Activated CD4-positive, alpha-beta T cell treated with anti-CD3 and anti-CD28 coated beads, Interleukin-2, amount 10 ng/mL, durations not matched to agents 7 days and 5 days (primary cell): ENCODE data around the gene KISS1R. TPM values are rescaled to one million over a fixed set of nuclear protein-coding genes. Genes with fewer than 3 reads are reported as not detected.
"Not testable (repeated sequence)": the region's sequence is repeated elsewhere in the genome, so short reads cannot be mapped to it uniquely, and the experiment has no call there.

Source experiments
- CTCF ChIA-PET: fragments of 350-600 bp; sonication (Branson Sonifier 250); formaldehyde crosslinking; loops from one replicate; lab custom pipeline; 2021; ENCODE audit warnings: antibody characterized with exemption; lab: Charles Lee
- POLR2A ChIA-PET: fragments of 350-600 bp; sonication (Branson Sonifier 250); formaldehyde crosslinking; loops from one replicate; lab custom pipeline; 2021; ENCODE audit warnings: antibody characterized with exemption; lab: Charles Lee
- DNase-seq: peaks from one replicate; pipeline ENCODE4 v3.0.0-alpha.2; 2020
- H3K27ac Mint-ChIP-seq: one replicate; pipeline ENCODE4 v1.8.0; 2021; ENCODE audit warnings: mild to moderate bottlenecking, moderate library complexity, mixed read lengths
- H3K27me3 Mint-ChIP-seq: one replicate; pipeline ENCODE4 v1.8.0; 2021; ENCODE audit warnings: mixed read lengths
- H3K36me3 Mint-ChIP-seq: one replicate; pipeline ENCODE4 v1.8.0; 2021; ENCODE audit warnings: low read depth, mixed read lengths
- H3K4me1 Mint-ChIP-seq: one replicate; pipeline ENCODE4 v1.8.0; 2021; ENCODE audit warnings: mixed read lengths
- H3K4me3 Mint-ChIP-seq: one replicate; pipeline ENCODE4 v1.8.0; 2021; ENCODE audit warnings: mild to moderate bottlenecking, moderate library complexity, mixed read lengths
- H3K9me3 Mint-ChIP-seq: one replicate; pipeline ENCODE4 v1.8.0; 2021; ENCODE audit warnings: mixed read lengths
- total RNA-seq, 2 experiments: library from RNA; stranded (reverse); gene quantifications; one replicate each; pipeline ENCODE4 v1.2.3, GENCODE V29; 2021

The KISS1R gene
- total RNA-seq, 2 experiments from 2014 or later: 0.72 to 1.1 TPM

DNA sequence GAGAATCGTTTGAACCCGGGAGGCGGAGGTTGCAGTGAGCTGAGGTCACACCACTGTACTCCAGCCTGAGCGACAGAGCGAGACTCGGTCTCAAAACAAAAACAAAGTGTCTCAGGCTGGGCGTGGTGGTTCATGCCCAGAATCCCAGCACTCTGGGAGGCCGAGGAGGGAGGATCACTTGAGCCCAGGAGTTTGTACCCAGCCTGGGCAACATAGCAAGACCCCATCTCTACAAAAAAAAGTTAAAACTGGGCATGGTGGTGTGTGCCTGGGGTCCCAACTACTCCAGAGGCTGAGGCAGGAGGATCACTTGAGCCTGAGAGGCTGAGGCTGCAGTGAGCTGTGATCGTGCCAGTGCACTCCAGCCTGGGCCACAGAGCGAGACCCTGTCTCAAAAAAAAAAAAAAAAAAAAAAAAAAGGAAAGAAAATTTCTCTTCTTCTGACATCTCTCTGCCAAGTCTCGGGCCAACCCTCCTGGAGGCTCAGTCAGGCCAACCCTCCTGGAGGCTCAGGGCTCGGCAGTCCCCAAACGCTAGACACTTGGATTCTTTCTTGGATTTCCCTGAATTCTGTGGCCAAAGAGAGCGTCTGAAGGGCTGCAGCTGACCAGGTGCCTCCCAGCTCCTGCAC, 35.0 kb downstream of the KISS1R start:
- H3K36me3 Mint-ChIP-seq: no peaks in the 10 kb centered on the region
- ChIA-PET POLR2A (no interaction called here), CTCF (interaction anchor here (0.7 kb wide), 1 partner anchor 56 kb away, joined by 3 read pairs; no protein-coding TSS in a partner anchor)
- H3K4me1 Mint-ChIP-seq: peaks cover 18% of the 10 kb centered on the region
- H3K4me3 Mint-ChIP-seq: no peak overlapping the region
- no peaks in the 10 kb centered on the region for H3K27me3 Mint-ChIP-seq
- no peak for DNase-seq
- H3K27ac Mint-ChIP-seq: no peak overlapping the region
- H3K9me3 Mint-ChIP-seq: no peaks in the 10 kb centered on the region

DNA sequence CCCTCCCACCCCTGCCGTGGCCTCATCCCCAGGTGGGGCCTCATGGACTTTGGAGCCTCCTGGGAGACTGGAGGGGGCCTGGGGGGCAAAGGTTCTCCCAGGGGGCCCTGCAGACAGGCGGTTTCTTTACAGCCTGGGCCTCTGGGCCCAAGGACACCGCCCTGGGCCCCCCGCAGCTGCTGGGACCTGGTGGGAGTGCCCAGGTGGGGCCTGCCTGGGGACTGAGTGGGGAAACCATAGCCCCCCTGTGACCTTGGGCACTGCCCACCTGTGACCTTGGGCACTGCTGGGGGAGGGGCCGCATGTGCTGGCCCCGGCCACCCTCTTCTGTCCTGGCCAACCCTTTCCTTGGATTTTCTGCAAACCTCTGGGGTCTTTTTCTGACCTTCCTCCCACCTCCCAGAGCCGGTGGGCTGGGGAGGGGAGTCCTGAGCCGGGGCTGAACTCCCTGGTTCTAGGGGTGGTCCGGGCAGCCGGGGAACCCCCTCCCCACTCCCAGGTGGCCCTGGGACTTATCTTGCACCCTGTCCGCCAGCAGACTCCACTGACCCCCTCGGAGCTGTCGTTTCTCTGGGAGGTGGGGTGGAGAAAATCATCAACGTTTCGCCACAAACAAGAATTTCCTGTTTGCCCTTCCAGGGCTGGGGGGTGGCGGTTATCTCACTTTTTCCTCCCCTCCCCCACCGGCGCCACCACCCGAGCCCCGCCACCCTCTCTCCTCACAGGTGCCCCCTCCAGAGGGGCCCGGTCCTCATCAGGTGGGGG, 35.7 kb downstream of the KISS1R start:
- peak; percentile 27 for DNase-seq
- ChIA-PET POLR2A (no interaction called here), CTCF (no interaction called here)
- Mint-ChIP-seq H3K27ac (peak overlapping the region; percentile 60), H3K4me3 (peak overlapping the region; percentile 36), H3K4me1 (peaks cover 18% of the 10 kb centered on the region), H3K27me3 (no peaks in the 10 kb centered on the region), H3K36me3 (no peaks in the 10 kb centered on the region), H3K9me3 (no peaks in the 10 kb centered on the region)

DNA sequence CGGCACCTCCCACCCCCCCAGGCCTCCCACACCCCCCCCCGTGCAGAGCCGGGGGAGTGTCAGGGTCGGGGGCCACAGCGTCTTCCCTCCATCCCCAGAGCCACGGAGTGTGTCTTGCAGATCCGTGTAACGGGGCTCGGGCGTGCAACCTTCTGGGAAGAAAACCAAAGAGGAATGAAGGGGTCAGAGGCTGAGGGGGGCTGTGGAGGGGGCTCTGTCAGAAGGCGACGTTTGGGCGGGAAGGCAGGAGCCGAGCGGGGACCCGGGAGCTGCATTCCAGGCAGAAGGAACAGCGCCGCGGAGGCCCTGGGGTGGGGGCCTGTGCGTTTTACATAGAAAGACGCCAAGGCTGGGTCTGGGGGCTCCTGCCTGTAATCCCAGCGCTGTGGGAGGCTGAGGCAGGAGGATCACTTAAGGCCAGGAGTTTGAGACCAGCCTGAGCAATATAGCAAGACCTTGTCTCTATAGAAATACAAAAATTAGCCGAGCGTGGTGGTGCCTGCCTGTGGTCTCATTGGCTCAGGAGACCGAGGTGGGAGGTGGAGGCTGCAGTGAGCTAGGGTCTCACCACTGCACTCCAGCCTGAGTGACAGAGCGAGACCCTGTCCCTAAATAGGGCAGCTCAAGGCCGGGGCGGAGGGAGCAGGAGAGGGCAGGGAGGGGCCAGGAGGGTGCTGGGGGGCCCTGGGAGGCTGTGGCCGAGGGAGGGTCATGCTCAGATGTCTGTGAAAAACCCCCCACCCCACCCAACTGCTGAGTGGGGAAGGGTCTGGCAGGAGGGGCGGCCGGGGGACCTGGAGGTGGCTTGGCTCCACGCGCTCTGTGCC, 36.5 kb downstream of the KISS1R start:
- DNase-seq: no peak
- CTCF ChIA-PET: no interaction called here
- H3K9me3 Mint-ChIP-seq: no peaks in the 10 kb centered on the region
- H3K27me3 Mint-ChIP-seq: no peaks in the 10 kb centered on the region
- POLR2A ChIA-PET: no interaction called here
- H3K27ac Mint-ChIP-seq: peak overlapping the region; percentile 66
- no peak overlapping the region for H3K4me3 Mint-ChIP-seq
- no peaks in the 10 kb centered on the region for H3K36me3 Mint-ChIP-seq
- peaks cover 20% of the 10 kb centered on the region for H3K4me1 Mint-ChIP-seq

DNA sequence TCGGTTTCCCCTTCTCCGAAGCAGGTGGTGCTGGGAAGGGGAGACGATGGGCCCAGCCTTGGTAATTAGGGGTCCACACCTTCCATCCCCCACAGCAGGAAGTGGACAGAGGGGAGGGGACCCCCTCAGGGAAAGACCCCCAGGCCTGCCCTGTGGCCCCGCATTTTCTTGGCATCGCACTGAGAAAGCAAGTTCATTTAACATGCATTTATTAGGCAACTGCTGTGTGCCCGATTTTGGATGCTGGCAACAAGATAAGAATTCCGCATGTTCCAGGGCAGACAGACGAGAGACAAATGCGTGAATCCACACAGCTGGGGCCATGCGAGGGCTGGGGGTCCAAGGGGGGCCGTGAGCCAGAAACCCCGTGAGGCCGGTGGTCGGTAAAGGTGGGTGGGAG, 37.1 kb downstream of the KISS1R start:
- H3K9me3 Mint-ChIP-seq: no peaks in the 10 kb centered on the region
- POLR2A ChIA-PET: no interaction called here
- no peaks in the 10 kb centered on the region for H3K36me3 Mint-ChIP-seq
- CTCF ChIA-PET: no interaction called here
- no peak overlapping the region for H3K4me3 Mint-ChIP-seq
- no peaks in the 10 kb centered on the region for H3K27me3 Mint-ChIP-seq
- DNase-seq: no peak
- H3K4me1 Mint-ChIP-seq: peaks cover 23% of the 10 kb centered on the region
- H3K27ac Mint-ChIP-seq: no peak overlapping the region

DNA sequence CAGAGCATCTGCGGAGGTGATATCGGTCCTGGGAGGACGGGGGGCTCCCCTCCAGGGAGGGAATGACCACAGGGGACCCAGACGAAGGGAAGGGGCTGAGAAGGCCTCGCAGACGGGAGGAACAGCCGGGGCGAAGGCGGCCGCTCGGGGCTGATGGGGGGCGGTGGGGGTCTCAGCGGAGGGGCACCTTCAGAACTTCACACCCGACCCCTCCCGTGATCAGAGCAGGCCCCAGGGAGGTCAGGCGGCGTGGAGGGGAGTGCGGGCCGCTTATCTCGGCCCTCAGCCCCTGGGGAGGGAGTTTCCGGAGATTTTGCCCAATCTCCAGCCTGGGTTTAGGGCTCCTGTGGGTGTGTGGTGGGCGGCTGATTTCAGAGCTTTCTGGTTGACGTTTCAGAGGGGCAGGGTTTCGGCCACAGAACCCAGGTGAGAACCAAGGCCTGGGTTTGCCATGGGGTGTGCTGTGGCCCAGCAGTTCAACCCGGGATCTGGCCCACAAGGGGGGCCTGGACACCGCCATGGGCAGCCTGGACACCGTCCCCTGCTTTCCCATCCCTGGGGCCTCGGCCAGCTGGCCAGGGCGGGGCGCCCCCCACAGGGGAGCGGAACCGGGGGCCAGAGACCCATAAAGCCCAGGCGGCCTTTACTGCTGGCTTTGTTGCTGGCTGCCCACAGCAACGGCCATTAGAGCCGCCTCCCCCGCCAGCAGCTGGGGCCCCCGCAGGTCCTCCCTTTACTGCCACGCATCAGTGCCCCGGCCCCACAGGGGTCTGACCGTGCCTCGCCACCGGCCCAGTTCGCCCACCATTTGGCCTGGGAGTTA, 37.8 kb downstream of the KISS1R start:
- Mint-ChIP-seq H3K4me3 (no peak overlapping the region), H3K27ac (no peak overlapping the region), H3K36me3 (no peaks in the 10 kb centered on the region), H3K9me3 (no peaks in the 10 kb centered on the region), H3K4me1 (peaks cover 23% of the 10 kb centered on the region), H3K27me3 (no peaks in the 10 kb centered on the region)
- ChIA-PET CTCF (interaction anchor here (1.0 kb wide), 1 partner anchor 34 kb away, joined by 3 read pairs; no protein-coding TSS in a partner anchor), POLR2A (no interaction called here)
- DNase-seq: no peak

DNA sequence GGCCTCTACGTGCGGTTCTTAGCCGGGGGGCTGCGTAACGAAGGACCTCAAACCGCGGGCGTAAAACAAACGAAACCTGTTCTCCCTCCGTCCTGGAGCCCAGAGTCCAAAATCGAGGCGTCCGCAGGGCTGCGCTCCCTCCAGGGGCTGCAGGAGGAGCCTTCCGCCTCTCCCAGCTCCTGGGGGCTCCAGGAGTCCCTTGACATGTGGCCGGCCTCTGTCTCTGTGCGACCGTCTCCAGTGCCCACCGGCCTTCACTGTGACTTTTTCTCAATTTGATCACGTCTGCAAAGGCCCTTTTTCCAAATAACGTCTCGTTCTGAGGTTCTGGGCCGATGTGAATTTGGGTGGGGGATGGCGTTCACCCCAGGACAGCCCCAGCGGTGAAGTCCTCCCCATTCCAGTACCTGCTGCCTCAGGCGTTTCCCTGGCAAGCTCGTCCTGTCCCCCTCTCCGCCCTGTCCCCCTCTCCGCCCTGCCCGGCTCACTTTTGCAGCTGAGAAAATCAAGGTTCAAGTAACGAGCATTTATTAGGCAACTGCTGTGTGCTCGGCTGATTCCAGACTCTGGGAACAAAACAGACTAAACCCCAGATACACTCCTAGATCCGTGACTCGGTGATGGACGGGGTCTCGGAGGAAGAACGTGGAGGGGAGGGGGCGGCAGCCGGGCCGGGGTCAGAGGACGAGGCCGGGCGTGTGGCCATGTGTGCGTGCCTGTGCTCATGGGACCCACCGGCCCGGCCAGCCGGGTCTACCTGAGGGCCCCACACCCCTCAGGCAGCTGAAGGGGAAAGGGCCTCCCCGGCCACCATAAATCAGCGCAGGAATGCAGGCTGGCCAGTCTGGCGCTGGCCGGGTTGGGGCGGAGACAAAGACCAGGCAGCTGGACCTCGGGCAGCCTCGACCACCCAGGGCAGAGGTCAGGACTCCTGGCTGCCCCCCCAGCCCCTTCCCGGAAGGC, 39.0 kb downstream of the KISS1R start:
- H3K9me3 Mint-ChIP-seq: no peaks in the 10 kb centered on the region
- H3K4me1 Mint-ChIP-seq: peaks cover 19% of the 10 kb centered on the region
- H3K27me3 Mint-ChIP-seq: no peaks in the 10 kb centered on the region
- ChIA-PET CTCF (interaction anchor here (1.0 kb wide), 1 partner anchor 35 kb away, joined by 3 read pairs; no protein-coding TSS in a partner anchor), POLR2A (no interaction called here)
- H3K36me3 Mint-ChIP-seq: no peaks in the 10 kb centered on the region
- no peak overlapping the region for H3K4me3 Mint-ChIP-seq
- DNase-seq: no peak
- no peak overlapping the region for H3K27ac Mint-ChIP-seq

DNA sequence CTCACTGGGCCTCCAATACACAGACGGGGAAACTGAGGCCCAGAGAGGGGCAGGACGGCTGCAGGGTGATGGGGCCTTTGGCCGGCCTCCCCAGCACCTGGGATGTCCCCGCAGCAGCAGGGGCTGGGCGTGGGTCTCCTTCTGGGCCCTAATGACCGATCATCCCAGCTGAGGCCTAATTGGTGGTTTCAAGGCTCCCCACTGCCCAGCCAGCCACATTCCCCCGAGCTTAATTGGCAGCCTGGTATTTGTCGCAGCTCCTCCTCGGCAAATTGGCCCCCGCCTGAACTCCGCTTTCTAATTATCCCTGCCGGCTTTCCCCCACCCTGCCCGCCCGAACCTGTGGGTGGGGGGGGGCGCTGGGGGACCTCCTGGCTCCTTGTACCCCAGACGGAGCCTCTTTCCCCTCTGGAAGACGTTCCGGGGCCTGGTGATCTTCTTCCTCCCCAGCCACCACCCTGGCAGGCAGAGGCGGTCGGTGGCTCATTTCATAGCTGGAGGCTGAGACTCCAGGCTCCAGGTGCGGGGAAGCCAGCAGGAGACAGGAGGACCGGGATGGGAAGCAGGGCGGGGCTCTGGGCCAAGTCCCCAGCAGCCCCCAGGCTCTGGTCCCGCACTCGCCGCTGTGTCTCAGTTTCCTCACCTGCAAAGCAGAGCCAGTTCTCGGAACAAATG, 39.8 kb downstream of the KISS1R start:
- Mint-ChIP-seq H3K27me3 (no peaks in the 10 kb centered on the region), H3K27ac (no peak overlapping the region), H3K9me3 (no peaks in the 10 kb centered on the region), H3K4me3 (no peak overlapping the region), H3K4me1 (peaks cover 17% of the 10 kb centered on the region), H3K36me3 (no peaks in the 10 kb centered on the region)
- POLR2A ChIA-PET: no interaction called here
- DNase-seq: no peak
- CTCF ChIA-PET: no interaction called here

DNA sequence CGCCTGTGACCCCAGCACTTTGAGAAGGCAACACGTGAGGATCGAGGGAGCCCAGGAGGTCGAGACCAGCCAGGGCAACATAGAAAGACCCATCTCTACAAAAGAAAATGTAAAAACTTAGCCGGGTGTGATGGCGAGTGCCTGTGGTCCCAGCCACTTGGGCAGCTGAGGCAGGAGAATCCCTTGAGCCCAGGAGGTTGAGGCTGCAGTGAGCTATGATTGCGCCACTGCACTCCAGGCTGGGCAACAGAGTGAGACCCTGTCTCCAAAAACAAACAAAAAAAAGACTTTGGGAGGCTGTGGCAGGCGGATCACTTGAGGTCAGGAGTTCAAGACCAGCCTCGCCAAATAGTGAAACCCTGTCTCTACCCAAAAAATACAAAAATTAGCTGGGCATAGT, 40.4 kb downstream of the KISS1R start:
- peaks cover 20% of the 10 kb centered on the region for H3K4me1 Mint-ChIP-seq
- H3K27ac Mint-ChIP-seq, CTCF ChIA-PET, H3K27me3 Mint-ChIP-seq, H3K9me3 Mint-ChIP-seq, POLR2A ChIA-PET, H3K36me3 Mint-ChIP-seq, DNase-seq, H3K4me3 Mint-ChIP-seq: not testable (repeated sequence)

DNA sequence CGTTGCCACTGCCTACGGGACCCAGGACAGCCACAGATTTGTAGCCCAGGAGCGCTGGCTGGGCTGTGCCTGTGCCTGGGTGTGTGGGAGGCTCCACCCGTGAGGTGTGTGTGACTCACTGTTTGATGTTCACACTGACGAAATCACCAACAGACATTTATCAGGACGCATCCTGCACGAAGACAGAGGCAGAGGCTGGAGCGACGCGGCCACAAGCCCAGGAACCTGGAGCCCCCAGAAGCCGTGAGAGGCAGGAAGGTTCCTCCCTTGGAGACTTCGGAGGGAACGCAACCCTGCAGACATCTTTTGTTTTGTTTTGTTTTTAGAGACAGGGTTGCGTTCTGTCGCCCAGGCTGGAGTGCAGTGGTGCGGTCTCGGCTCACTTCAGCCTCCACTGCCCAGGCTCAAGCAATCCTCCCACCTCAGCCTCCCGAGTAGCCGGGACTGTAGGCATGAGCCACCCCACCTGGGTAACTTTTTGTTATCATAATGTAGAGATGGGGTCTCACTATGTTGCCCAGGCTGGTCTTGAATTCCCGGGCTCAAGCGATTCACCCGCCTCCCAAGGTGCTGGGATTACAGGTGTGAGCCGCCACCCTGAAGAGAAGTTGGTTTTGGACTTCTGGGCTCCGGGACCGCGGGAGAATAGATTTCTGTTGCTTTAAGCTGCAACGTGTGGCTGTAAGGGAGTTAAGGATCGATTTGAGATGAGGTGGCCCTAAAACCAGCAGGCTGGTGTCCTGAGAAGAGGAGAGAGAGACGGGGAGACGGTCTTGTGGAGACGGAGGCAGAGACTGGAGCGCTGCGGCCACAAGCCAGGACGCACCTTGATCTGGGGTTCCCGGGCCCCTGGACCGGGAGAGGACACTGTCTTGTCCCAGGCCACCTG, 42.1 kb downstream of the KISS1R start:
- DNase-seq: peak; percentile 16
- H3K4me3 Mint-ChIP-seq: no peak overlapping the region
- peaks cover 6% of the 10 kb centered on the region for H3K36me3 Mint-ChIP-seq
- H3K27me3 Mint-ChIP-seq: no peaks in the 10 kb centered on the region
- H3K27ac Mint-ChIP-seq: no peak overlapping the region
- peaks cover 13% of the 10 kb centered on the region for H3K4me1 Mint-ChIP-seq
- ChIA-PET POLR2A (no interaction called here), CTCF (no interaction called here)
- H3K9me3 Mint-ChIP-seq: no peaks in the 10 kb centered on the region

DNA sequence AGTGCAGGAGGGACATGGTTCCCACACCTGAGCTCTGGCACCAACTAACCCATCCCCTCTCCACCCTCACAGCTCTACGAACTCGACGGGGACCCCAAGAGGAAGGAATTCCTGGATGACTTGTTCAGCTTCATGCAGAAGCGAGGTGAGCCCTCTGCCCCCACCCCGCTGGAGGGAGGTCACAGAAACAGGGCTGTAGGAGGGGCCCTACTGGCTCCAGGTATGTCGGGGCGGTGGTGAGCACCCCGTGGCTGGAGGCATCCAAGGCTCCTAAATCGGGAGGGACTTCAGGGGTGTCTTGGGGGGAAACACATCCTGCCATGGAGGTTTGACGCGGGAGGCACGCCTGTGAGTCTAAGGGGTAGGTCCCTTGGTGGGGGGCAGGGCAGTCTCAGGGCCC, 42.9 kb downstream of the KISS1R start:
- CTCF ChIA-PET: no interaction called here
- no peak overlapping the region for H3K4me3 Mint-ChIP-seq
- POLR2A ChIA-PET: no interaction called here

More for the DNA sequence above, 42.9 kb downstream of the KISS1R start:
- H3K4me1 Mint-ChIP-seq: peaks cover 14% of the 10 kb centered on the region
- H3K27me3 Mint-ChIP-seq: no peaks in the 10 kb centered on the region
- no peaks in the 10 kb centered on the region for H3K9me3 Mint-ChIP-seq
- DNase-seq: no peak
- peaks cover 12% of the 10 kb centered on the region for H3K36me3 Mint-ChIP-seq
- H3K27ac Mint-ChIP-seq: peak overlapping the region; percentile 9
